ENCODE measurements around the gene FOXN3.

Gene FOXN3

GRCh38 chr14:89435492-89435891, 18.5 kb upstream of the FOXN3 start:
- H3K4me3 ChIP-seq (ENCODE audit: low read depth, low read length) = no peak overlapping the region
- DNase-seq (ENCODE audit: low read depth) = no peak

GRCh38 chr14:89432226-89432625, 15.2 kb upstream of the FOXN3 start:
- no peak for DNase-seq (ENCODE audit: low read depth)
- H3K4me3 ChIP-seq (ENCODE audit: low read depth, low read length) = no peak overlapping the region

- no peak overlapping the region for H3K4me3 ChIP-seq (ENCODE audit: low read depth, low read length)
- DNase-seq (ENCODE audit: low read depth) = no peak
Measured at GRCh38 chr14:89430391-89431236, 13.6 kb upstream of the FOXN3 start.

GRCh38 chr14:89429199-89430181, 12.5 kb upstream of the FOXN3 start:
- DNase-seq (ENCODE audit: low read depth) = no peak
- H3K4me3 ChIP-seq (ENCODE audit: low read depth, low read length) = peak overlapping the region; percentile 7

GRCh38 chr14:89428546-89429198, 11.6 kb upstream of the FOXN3 start:
- H3K4me3 ChIP-seq (ENCODE audit: low read depth, low read length) = no peak overlapping the region
- DNase-seq (ENCODE audit: low read depth) = no peak

- DNase-seq (ENCODE audit: low read depth) = no peak
- H3K4me3 ChIP-seq (ENCODE audit: low read depth, low read length) = no peak overlapping the region
Measured at GRCh38 chr14:89428173-89428523, 11.1 kb upstream of the FOXN3 start.

- H3K4me3 ChIP-seq (ENCODE audit: low read depth, low read length) = no peak overlapping the region
- no peak for DNase-seq (ENCODE audit: low read depth)
Measured at GRCh38 chr14:89427426-89428172, 10.6 kb upstream of the FOXN3 start.

- DNase-seq (ENCODE audit: low read depth) = peak; percentile 97
- H3K4me3 ChIP-seq (ENCODE audit: low read depth, low read length) = no peak overlapping the region
Measured at GRCh38 chr14:89425931-89426330, 8.9 kb upstream of the FOXN3 start.

- H3K4me3 ChIP-seq (ENCODE audit: low read depth, low read length) = no peak overlapping the region
- no peak for DNase-seq (ENCODE audit: low read depth)
Measured at GRCh38 chr14:89424241-89424640, 7.2 kb upstream of the FOXN3 start.

- no peak for DNase-seq (ENCODE audit: low read depth)
- H3K4me3 ChIP-seq (ENCODE audit: low read depth, low read length) = no peak overlapping the region
Measured at GRCh38 chr14:89422952-89423345, 5.9 kb upstream of the FOXN3 start.

GRCh38 chr14:89422181-89422951, 5.3 kb upstream of the FOXN3 start:
- DNase-seq (ENCODE audit: low read depth) = no peak
- H3K4me3 ChIP-seq (ENCODE audit: low read depth, low read length) = no peak overlapping the region

GRCh38 chr14:89420502-89420901, 3.5 kb upstream of the FOXN3 start:
- DNase-seq (ENCODE audit: low read depth) = no peak
- no peak overlapping the region for H3K4me3 ChIP-seq (ENCODE audit: low read depth, low read length)

GRCh38 chr14:89419973-89420482, 3.0 kb upstream of the FOXN3 start:
- no peak for DNase-seq (ENCODE audit: low read depth)
- H3K4me3 ChIP-seq (ENCODE audit: low read depth, low read length) = no peak overlapping the region

GRCh38 chr14:89418976-89419375, 1.9 kb upstream of the FOXN3 start:
- no peak overlapping the region for H3K4me3 ChIP-seq (ENCODE audit: low read depth, low read length)
- no peak for DNase-seq (ENCODE audit: low read depth)

GRCh38 chr14:89418452-89418851, 1.4 kb upstream of the FOXN3 start:
- no peak for DNase-seq (ENCODE audit: low read depth)
- H3K4me3 ChIP-seq (ENCODE audit: low read depth, low read length) = no peak overlapping the region

- H3K4me3 ChIP-seq (ENCODE audit: low read depth, low read length) = peak overlapping the region; percentile 56
- no peak for DNase-seq (ENCODE audit: low read depth)
Measured at GRCh38 chr14:89417465-89418225, 612 bp upstream of the FOXN3 start.
